Fibroblast of lung (primary cell): Measurements from ENCODE around the gene NCKIPSD. TPM values are rescaled to one million over a fixed set of nuclear protein-coding genes. Genes with fewer than 3 reads are reported as not detected.

ENCODE experiments used
- DNase-seq, 2 donors: peaks; one replicate each; pipeline versions ENCODE4 v3.0.0 to v3.0.0-alpha.2; 2010; ENCODE audit warnings: low read depth in 2 of 2
- H2AFZ ChIP-seq: 2 replicates; pipeline ENCODE4 v1.5.1; 2012; ENCODE audit warnings: low read length, control low read depth, inconsistent platforms
- H3K27ac ChIP-seq: 2 replicates; pipeline ENCODE4 v1.5.1; 2011; ENCODE audit warnings: low read length, control low read depth; ENCODE audit not compliant: insufficient read depth
- H3K27me3 ChIP-seq: 2 replicates; pipeline ENCODE4 v1.5.1; 2011; ENCODE audit warnings: mild to moderate bottlenecking, low read length; ENCODE audit not compliant: control insufficient read depth, insufficient read depth
- H3K36me3 ChIP-seq: 2 replicates; pipeline ENCODE4 v1.5.1; 2011; ENCODE audit warnings: low read length; ENCODE audit not compliant: control insufficient read depth, insufficient read depth
- H3K4me1 ChIP-seq: 2 replicates; pipeline ENCODE4 v1.5.1; 2011; ENCODE audit warnings: low read length; ENCODE audit not compliant: control insufficient read depth, insufficient read depth; ENCODE audit errors: extremely low read depth
- H3K4me2 ChIP-seq: 2 replicates; pipeline ENCODE4 v1.5.1; 2011; ENCODE audit warnings: low read length, control low read depth; ENCODE audit not compliant: insufficient read depth; ENCODE audit errors: extremely low read depth
- H3K4me3 ChIP-seq, 4 experiments: fragments of 200-600 bp in 1 of 4; sonication (generic) in 1 of 4; replicated peaks in 1 of 4; 2 replicates each; pipeline ENCODE4 v1.5.1; 2011 to 2016; ENCODE audit warnings: low read length in 4 of 4, low read depth in 3 of 4, mild to moderate bottlenecking in 3 of 4, control low read depth in 2 of 4, inconsistent platforms in 1 of 4, mixed read lengths in 1 of 4; ENCODE audit not compliant: insufficient read depth in 1 of 4; ENCODE audit errors: control extremely low read depth in 1 of 4
- H3K79me2 ChIP-seq: 2 replicates; pipeline ENCODE4 v1.5.1; 2012; ENCODE audit warnings: mild to moderate bottlenecking, low read length, inconsistent platforms; ENCODE audit not compliant: control insufficient read depth, insufficient read depth
- H3K9ac ChIP-seq: 2 replicates; pipeline ENCODE4 v1.5.1; 2011; ENCODE audit warnings: mild to moderate bottlenecking, low read length, control low read depth; ENCODE audit not compliant: insufficient read depth
- H3K9me3 ChIP-seq: 2 replicates; pipeline ENCODE4 v1.5.1; 2012; ENCODE audit warnings: low read depth, low read length; ENCODE audit not compliant: control insufficient read depth, insufficient read depth
- H4K20me1 ChIP-seq: 2 replicates; pipeline ENCODE4 v1.5.1; 2011; ENCODE audit warnings: low read length; ENCODE audit not compliant: control insufficient read depth, insufficient read depth; ENCODE audit errors: extremely low read depth
- EZH2 ChIP-seq: IDR thresholded peaks from 2 replicates; pipeline ENCODE4 v1.5.1; 2012; ENCODE audit warnings: low read length, control low read depth, mild to moderate bottlenecking; ENCODE audit errors: missing control alignments
- polyA plus RNA-seq, 2 donors: library from polyadenylated mRNA; depleted of rRNA in 1 of 2; stranded (reverse) in 1 of 2; unstranded in 1 of 2; fragments of >200 nt; gene quantifications; 2 replicates each; pipeline ENCODE4 v1.2.1, GENCODE V29; 2011 to 2012; ENCODE audit warnings: missing spikeins in 1 of 2
- total RNA-seq: library from RNA; depleted of rRNA; stranded (reverse); fragments of >200 nt; gene quantifications from 2 replicates; pipeline ENCODE4 v1.2.1, GENCODE V29; 2014
- TF ChIP-seq, protein P1 (sequence below), 2 donors: IDR thresholded peaks in 1 of 2; conservative IDR thresholded peaks in 1 of 2; 1 replicate in 1 of 2; 2 replicates in 1 of 2; pipeline ENCODE4 v1.5.1; 2011 to 2012; ENCODE audit warnings: low read length in 2 of 2, control low read depth in 1 of 2, inconsistent platforms in 1 of 2, low read depth in 1 of 2, mild to moderate bottlenecking in 1 of 2

The NCKIPSD gene
- total and polyA plus RNA-seq, 2 donors (not counting 1 experiment from before 2014, with no cell fraction given): 14.6 to 23.3 TPM

DNA sequence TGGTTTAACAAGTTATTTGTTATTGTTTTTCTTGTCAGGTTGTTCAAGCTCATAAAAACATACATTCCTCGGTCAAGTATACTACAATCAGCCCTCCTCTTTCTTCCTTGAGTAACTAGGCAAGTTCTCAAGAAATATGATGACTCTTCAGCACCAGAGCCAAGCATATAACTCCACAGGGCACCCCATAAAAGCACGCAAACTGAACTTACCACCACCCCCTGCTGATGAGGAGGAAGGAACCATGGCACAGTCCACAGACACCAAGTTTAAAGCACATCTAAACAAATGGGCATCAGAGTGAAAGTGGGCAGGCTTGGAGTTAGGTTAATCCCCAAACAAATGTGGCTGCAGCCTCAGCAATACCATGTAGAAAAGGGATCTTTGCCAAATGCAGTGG is 26.0 kb upstream of the NCKIPSD start:
- Histone ChIP-seq H4K20me1 (peaks cover 3% of the 10 kb centered on the region), H2AFZ (no peak overlapping the region), H3K4me2 (no peak overlapping the region), H3K4me3 (no peak overlapping the region), H3K36me3 (peaks cover 7% of the 10 kb centered on the region), H3K79me2 (peaks cover 92% of the 10 kb centered on the region), H3K9ac (no peak overlapping the region), H3K4me1 (peaks cover 8% of the 10 kb centered on the region), H3K27me3 (no peaks in the 10 kb centered on the region), H3K27ac (no peak overlapping the region), H3K9me3 (no peaks in the 10 kb centered on the region)
- TF ChIP-seq, protein P1, sequence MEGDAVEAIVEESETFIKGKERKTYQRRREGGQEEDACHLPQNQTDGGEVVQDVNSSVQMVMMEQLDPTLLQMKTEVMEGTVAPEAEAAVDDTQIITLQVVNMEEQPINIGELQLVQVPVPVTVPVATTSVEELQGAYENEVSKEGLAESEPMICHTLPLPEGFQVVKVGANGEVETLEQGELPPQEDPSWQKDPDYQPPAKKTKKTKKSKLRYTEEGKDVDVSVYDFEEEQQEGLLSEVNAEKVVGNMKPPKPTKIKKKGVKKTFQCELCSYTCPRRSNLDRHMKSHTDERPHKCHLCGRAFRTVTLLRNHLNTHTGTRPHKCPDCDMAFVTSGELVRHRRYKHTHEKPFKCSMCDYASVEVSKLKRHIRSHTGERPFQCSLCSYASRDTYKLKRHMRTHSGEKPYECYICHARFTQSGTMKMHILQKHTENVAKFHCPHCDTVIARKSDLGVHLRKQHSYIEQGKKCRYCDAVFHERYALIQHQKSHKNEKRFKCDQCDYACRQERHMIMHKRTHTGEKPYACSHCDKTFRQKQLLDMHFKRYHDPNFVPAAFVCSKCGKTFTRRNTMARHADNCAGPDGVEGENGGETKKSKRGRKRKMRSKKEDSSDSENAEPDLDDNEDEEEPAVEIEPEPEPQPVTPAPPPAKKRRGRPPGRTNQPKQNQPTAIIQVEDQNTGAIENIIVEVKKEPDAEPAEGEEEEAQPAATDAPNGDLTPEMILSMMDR (conservative IDR thresholded peaks at IDR 0.05 in 1 of 2, IDR thresholded peaks at IDR 0.05 in 1 of 2; ENCODE audit: low read depth in 1 of 2, low read length in 2 of 2): no peak
- TF ChIP-seq EZH2: no peak
- DNase-seq: no peak

- peaks cover 3% of the 10 kb centered on the region for H4K20me1 ChIP-seq
Measured at GRCh38 chr3:48709051-48709461, 23.3 kb upstream of the NCKIPSD start.

DNA sequence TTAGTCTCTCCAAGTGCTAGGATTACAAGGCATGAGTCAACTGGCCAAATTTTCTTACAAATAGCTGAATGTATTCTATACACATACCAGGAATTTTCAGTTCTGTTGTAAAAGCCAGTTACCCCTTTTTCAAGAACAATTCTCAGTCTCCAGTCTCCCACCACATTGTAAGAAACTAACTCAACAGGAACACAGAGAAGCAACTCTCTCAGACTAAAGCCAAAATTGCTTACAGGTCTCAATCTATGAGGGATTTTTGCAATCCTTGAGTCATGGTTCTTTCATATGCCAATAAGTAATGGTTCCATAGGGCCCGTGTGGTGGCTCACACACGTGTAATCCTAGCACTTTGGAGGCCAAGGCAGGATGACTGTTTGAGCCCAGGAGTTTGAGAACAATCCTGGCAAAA is 22.8 kb upstream of the NCKIPSD start:
- peaks cover 9% of the 10 kb centered on the region for H3K36me3 ChIP-seq
- H3K4me3 ChIP-seq: no peak overlapping the region
- peaks cover 3% of the 10 kb centered on the region for H4K20me1 ChIP-seq
- H3K27ac ChIP-seq: peak overlapping the region; percentile 58
- peak; percentile 33 to 66 for DNase-seq
- no peak overlapping the region for H3K9ac ChIP-seq
- no peak overlapping the region for H3K4me2 ChIP-seq
- H3K27me3 ChIP-seq: no peaks in the 10 kb centered on the region
- TF ChIP-seq, protein P1 (conservative IDR thresholded peaks at IDR 0.05 in 1 of 2, IDR thresholded peaks at IDR 0.05 in 1 of 2; ENCODE audit: low read depth in 1 of 2, low read length in 2 of 2): no peak
- no peak for TF ChIP-seq EZH2
- peaks cover 8% of the 10 kb centered on the region for H3K4me1 ChIP-seq
- H2AFZ ChIP-seq: no peak overlapping the region
- no peaks in the 10 kb centered on the region for H3K9me3 ChIP-seq
- peaks cover 87% of the 10 kb centered on the region for H3K79me2 ChIP-seq

More at GRCh38 chr3:48709051-48709461, 23.3 kb upstream of the NCKIPSD start:
- no peak overlapping the region for H2AFZ ChIP-seq
- peaks cover 8% of the 10 kb centered on the region for H3K4me1 ChIP-seq
- DNase-seq: peak in 1 of 2 donors; percentile 48
- no peak for TF ChIP-seq EZH2
- TF ChIP-seq, protein P1 (conservative IDR thresholded peaks at IDR 0.05 in 1 of 2, IDR thresholded peaks at IDR 0.05 in 1 of 2; ENCODE audit: low read depth in 1 of 2, low read length in 2 of 2): no peak
- H3K4me2 ChIP-seq: peak overlapping the region; percentile 49
- H3K27ac ChIP-seq: peak overlapping the region; percentile 58
- no peak overlapping the region for H3K9ac ChIP-seq
- peaks cover 9% of the 10 kb centered on the region for H3K36me3 ChIP-seq
- H3K79me2 ChIP-seq: peaks cover 88% of the 10 kb centered on the region
- no peaks in the 10 kb centered on the region for H3K27me3 ChIP-seq
- H3K9me3 ChIP-seq: no peaks in the 10 kb centered on the region
- no peak overlapping the region for H3K4me3 ChIP-seq
